Hematopoietic multipotent progenitor cell treated with erythropoietin and hydrocortisone succinate and interleukin-3 and kit ligand, for 17 days (in vitro differentiated cells): Measurements from ENCODE around the gene FKBP10.
A peak's percentile ranks its signal among the peaks of the same experiment; 100 is the strongest.
"Not testable (repeated sequence)": the region's sequence is repeated elsewhere in the genome, so short reads cannot be mapped to it uniquely, and the experiment has no call there.

Source experiments
- DNase-seq: peaks from one replicate; pipeline ENCODE4 v3.0.0-alpha.2; 2015; ENCODE audit warnings: low spot score

FKBP10 gene

DNA sequence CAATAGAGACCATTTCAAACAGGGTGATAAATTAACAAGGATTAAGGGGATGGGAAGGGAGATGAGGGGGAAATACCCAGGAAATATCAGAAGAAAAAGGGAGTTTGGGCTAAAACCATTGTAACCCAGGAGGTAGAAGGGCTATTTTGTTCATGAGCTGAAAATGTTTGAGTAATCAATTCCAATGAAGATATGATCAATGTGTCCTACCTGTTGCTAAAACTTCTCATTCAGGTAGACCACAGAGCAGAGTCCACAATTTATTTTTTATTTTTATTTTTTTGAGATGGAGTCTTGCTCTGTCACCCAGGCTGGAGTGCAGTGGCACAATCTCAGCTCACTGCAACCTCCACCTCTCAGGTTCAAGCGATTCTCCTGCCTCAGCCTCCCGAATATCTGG is 26.6 kb downstream of the FKBP10 start:
- not testable (repeated sequence) for DNase-seq

DNA sequence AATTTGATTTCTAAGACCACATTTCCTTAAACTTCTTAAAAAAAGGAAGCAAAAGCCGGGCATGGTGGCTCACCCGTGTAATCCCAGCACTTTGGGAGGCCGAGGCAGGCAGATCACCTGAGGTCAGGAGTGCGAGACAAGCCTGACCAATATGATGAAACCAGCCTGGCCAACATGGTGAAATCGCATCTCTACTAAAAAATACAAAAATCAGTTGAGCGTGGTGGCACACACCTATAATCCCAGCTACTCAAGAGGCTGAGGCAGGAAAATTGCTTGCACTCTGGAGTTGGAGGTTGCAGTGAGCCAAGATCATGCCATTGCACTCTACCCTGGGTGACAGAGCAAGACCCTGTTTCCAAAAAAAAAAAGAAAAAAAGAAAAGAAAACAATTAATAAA is 28.0 kb downstream of the FKBP10 start:
- not testable (repeated sequence) for DNase-seq

DNA sequence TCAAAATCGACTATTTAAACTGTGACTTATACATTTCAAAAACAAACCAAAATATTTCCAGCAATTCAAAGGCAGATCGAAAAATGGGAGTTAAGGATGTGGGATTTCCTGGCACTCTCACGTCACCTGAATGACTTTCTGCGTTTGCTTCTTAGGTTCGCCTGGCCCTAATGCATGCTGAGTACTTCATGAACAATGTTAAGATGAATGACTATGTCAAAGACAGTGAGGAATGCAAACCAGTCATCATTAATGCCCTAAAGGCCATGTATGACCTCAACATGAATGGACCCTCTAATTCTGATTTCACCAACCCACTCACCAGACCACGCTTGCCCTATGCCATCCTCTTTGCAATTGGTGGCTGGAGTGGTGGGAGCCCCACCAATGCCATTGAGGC is 32.2 kb downstream of the FKBP10 start:
- DNase-seq = no peak

DNA sequence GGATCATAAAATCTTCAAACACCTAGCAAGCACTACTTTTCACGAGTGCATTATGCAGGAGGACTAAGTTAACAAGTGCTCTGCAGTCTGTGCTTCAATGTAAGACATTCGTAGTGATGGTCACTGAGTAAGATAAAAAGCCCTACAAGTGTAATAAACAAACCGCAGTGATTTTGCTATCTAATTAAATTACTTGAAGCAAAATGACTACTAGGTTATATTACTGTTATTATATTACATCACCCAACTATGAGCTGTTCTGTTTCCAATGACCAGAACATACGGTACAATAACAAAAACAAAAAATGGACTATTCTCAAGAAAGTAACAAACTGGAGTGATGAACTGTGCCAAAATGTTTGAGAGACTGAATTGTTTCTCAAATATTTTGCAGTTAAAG is 36.0 kb downstream of the FKBP10 start:
- no peak for DNase-seq

DNA sequence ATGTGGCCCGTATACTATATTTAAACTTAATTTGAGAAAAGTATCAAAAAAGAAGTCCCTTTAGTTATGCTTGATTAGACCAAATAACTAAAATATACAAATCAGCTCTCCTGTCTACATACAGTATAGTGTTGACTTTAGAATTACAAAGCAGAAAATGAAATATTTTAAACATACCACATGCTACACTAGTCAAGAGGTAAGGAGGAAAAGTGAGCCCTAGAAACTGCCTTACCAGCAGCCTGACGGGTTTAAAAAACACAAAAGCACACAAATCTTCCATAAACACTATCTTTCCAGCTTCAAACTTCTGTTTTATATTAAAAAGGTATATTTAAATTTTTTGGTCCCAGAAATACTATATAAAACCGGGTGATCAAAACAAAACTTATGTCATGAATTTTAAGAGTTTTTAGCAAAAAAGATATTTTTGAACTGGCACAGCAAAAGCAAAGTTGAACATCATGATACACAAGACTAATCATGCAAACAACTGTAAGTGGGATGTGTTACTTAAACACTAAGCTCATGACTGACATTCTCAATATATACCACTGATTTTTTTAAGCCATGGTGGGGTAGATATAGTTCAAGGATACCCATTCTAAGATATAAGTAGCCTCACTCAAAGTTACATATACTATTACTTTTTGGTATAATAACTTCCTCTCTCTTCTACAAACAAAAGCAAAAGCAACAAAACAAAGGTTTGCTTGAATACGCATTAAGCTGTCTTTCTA is 36.6 kb downstream of the FKBP10 start:
- no peak for DNase-seq

DNA sequence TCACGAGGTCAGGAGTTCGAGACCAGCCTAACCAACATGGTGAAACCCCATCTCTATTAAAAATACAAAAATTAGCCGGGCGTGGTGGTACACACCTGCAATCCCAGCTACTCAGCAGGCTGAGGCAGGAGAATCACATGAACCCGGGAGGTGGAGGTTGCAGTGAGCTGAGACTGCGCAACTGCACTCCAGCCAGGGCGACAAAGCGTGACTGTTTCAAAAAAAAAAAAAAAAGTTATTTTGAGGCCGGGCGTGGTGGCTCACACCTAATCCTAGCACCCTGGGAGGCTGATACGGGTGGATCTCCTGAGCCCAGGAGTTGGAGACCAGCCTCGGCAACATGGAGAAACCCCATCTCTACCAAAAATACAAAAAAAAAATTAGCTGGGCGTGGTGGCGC is 38.6 kb downstream of the FKBP10 start:
- DNase-seq = not testable (repeated sequence)

DNA sequence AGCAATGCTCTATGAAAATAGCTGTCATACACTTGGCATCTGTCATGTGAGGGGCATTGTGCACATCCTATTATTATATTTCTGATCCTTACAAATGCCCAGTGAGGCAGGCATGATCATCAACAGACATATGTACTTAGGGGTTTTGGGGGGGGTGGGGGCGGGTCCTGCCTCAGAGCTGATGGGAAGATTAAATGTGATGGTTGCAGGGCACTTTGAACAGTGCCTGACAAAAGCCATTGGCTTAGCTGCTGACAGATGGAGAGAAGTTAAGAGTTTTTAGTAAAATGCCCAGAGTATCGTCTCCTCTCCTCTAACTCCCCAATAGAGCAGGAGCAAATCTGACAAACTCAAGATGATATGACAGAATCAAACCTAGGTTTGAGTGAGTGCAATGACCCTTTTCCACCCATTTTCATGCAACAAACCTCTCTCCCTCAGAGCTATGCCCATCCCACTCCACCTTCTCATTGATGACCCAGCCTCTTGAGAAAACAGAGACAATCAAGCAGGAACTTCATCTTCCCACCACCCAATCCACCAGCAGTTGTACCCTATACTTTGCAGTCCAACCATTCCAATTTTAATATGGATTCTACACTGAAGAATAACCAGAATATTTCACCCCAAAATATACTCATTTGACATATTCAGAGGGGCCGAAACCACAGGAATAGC is 47.6 kb downstream of the FKBP10 start:
- no peak for DNase-seq

DNA sequence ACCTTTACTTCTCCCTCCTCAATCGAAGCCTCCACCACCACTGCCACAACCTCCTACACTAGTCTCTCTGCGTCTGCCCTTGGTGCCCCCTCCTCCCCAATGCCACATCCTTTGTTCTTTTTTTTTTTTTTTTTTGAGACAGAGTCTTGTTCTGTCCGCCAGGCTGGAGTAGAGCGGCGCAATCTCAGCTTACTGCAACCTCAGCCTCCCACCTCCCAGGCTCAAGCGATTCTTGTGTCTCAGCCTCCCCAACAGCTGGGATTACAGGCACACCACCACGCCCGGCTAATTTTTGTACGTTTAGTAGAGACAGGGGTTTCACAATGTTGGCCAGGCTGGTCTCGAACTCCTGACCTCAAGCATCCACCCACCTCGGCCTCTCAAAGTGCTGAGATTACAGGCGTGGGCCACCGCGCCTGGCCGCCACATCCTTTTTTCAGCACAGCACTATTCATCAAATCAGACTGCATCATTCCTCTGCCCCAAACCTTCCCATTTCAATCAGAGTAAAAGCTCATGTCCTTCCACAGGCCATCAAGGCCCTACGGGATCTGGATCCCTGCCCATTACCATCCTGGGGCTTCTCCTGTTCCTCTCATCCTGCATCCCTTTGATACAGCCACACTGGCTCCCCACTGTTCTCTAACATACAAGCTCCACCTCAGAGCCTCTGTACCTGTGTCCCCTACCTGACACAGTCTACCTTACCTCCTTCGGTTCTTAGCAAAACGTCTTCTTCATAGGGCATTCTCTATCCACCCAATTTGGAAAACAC is 50.5 kb downstream of the FKBP10 start:
- DNase-seq = no peak

DNA sequence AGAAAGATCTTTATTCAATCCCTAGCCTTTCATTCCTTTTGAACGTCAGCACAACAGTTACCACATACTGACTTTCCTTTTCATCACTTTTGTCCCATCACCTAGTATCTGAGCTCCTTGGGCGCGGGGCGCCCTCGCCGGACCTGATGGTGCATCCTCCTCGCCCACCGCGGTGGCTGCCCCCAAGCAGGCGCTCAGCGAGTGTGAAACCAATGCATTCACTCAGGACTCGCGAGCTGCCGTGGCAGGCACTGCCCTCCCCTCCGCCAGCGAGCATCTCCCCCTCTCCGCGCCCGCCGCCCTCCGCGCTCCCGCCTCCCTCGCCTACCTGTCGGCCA is 51.7 kb downstream of the FKBP10 start:
- DNase-seq = no peak

DNA sequence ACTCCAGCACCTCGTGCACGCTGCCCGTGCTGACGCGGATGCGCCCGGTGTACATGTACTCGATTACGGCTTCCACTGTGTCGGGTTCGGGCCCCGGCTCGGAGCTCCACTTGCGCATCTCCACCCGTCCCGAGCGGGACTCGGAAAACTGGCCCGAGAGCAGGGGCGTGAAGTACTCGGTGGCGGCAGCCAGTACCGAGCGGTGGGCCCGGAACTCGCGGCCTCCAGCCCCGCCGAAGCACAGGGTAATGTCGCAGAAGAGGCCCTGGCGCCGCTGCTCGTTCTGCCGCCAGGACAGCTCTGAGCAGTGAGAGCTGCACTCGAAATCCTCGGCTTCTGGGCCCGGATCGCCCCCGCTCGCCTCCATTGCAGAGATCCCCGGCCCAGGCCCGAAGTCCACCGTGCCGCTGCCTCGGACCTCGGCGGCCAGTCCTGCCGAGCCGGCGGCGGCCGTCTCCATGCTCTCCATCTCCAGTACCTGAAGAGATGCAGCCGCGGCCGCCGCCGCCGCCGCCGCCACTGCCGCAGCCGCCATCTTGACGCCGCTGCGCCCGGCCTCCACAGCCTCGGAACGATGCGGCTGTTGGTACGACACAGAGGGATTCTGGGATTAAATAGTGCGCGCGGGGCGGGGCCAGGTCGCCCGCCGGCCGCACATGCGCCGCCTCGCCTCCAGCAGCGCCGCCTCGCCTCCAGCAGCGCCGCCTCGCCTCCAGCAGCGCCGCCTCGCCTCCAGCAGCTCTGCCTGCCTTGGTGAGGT is 52.2 kb downstream of the FKBP10 start, which contains the start of gene KLHL11:
Gene KLHL11 (minus strand): TSS at position 588 of the 760 bp plus-strand sequence. CDS start 53 bp downstream, at position 535.
- DNase-seq = peak; percentile 86

DNA sequence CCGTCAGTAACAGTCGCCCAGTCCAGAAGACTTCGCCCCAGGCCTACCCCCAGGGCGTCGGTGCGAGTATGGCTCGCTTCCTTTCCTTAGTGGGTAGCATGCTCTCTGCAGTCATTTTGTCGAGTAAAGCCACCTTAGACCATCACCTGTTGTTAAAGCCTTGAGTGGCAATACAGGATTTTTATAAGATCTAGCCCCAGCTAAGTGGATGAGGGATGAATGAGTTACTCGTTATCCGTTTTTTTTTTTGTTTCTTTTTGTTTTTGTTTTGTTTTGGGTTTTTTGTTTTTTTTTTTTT is 52.7 kb downstream of the FKBP10 start:
- no peak for DNase-seq

DNA sequence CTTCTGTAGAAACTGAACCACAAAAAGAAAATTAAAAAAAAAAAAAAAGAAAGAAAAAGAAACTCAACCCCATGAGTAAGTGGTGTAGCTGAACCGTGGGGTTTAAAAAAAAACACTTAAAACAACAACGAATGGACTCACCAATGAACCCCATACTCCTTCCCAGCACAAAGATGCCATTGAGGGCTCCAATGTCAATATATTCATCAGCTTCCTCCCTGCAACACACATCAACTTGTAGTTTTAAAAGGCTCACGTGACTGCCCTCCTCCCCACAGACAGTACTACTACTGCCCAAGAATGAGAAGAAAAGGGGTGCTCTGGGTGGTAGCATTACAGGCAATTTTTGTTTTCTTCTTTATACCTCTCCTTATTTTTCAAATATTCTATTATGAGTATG is 55.8 kb downstream of the FKBP10 start:
- DNase-seq = no peak

DNA sequence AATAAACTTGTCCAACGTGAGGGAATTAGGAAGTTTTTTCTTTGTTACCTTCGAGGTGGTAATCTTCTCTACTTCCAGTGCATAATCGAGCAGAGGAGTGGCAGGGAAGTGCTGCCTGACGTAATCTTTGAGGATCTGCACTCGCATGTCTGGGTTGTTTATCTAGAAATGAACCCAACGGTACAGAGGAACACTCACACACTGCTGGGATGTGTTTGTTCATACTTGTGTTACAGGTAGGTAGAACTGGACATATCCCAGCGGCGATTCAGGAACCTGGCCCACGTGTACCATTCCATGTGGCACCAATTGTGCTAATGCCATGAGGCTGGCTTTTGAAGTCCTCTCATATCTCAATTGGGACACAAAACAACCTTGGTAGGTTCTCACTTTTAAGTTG is 56.6 kb downstream of the FKBP10 start:
- no peak for DNase-seq

DNA sequence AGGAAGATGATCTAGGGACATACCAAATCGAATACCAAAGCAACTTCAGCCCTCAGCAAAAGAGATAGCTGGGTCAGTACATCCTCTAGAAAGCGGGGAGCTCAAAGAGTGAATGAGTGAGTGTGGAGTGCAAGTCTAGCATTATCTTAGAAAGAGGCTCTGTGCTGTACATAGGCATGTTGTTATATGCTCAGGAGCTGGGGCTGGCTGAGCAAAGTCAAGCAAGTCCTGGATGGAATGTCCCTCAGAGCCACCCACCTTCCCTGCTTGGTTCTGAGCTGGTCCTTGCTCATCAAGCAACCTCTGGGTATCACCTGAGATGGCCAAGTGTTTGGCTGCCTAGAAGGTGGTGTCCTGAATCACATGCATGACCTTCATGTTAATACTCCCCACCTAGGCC is 57.3 kb downstream of the FKBP10 start:
- DNase-seq = no peak

DNA sequence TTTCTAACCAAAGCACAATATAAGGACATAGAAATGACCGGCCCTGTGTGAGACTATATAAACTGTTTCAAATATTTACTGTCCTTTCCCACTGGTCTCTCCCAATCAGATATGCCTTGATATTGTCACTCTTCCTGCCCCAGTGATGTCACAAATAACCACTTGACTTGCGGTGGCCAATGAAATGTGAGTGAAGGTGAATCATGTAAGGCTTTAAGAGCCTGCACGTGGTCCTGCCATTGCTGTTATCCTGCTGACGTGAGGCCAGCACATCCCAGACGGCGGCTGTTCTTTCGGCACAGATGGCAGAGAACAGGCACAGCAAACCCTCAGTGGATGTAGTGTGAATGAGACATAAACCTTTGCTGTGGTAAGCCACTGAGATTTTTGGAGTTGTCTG is 57.8 kb downstream of the FKBP10 start:
- DNase-seq = no peak

DNA sequence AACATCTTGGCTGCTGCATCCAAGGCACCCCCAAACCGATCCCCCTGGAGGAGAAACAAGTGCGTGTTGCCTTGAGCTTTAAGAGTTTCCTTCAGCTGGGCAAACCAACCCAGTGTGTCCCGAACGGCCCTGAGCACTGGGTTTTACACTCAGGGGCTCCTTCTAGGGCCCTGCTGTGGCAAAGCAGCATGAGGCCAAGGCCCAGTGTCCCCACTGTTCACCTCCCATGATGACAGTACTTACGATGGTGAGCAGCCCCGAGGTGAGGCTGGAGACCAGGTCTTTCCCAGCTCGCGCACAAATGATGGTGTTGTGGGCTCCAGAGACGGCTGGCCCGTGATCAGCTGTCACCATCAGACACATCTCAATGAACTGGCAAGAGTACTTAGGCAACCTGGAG is 59.0 kb downstream of the FKBP10 start:
- no peak for DNase-seq
